Endothelial cell of umbilical vein (primary cell): Measurements from ENCODE around the gene FTSJ1.
"Not testable (repeated sequence)": the region's sequence is repeated elsewhere in the genome, so short reads cannot be mapped to it uniquely, and the experiment has no call there.

Experiments used
- EZH2 ChIP-seq: IDR thresholded peaks from 2 replicates; pipeline ENCODE4 v1.6.1; 2012; ENCODE audit warnings: borderline replicate concordance, low read depth, mild to moderate bottlenecking, moderate library complexity, low read length, inconsistent platforms; ENCODE audit not compliant: severe bottlenecking
- FOS ChIP-seq: IDR thresholded peaks from 2 replicates; pipeline ENCODE4 v1.6.1; 2011; ENCODE audit warnings: mild to moderate bottlenecking, low read length, moderate library complexity, borderline replicate concordance; ENCODE audit not compliant: insufficient read depth
- GATA2 ChIP-seq: IDR thresholded peaks from 2 replicates; pipeline ENCODE4 v1.7.0; 2011; ENCODE audit warnings: low read depth, mild to moderate bottlenecking, moderate library complexity, mixed read lengths, low read length; ENCODE audit not compliant: insufficient read length, insufficient read depth
- JUN ChIP-seq: IDR thresholded peaks from 2 replicates; pipeline ENCODE4 v1.6.1; 2011; ENCODE audit warnings: borderline replicate concordance, low read depth; ENCODE audit not compliant: insufficient read length, insufficient read depth
- POLR2A ChIP-seq: IDR thresholded peaks from 2 replicates; pipeline ENCODE4 v1.6.1; 2012; ENCODE audit warnings: low read depth, mild to moderate bottlenecking, control low read depth, low read length
- POLR2AphosphoS5 ChIP-seq: IDR thresholded peaks from 2 replicates; pipeline ENCODE4 v1.6.1; 2012; ENCODE audit warnings: low read depth, mild to moderate bottlenecking, control low read depth, low read length, moderate library complexity; ENCODE audit not compliant: insufficient read depth
- TF ChIP-seq, protein P1 (sequence below), 2 donors: IDR thresholded peaks; 1 replicate in 1 of 2; 2 replicates in 1 of 2; pipeline ENCODE4 v1.5.1; 2011; ENCODE audit warnings: low read length in 2 of 2, mild to moderate bottlenecking in 2 of 2, moderate library complexity in 2 of 2, control low read depth in 1 of 2, inconsistent platforms in 1 of 2, low read depth in 1 of 2; ENCODE audit not compliant: insufficient read depth in 1 of 2; ENCODE audit errors: extremely low read depth in 1 of 2
- TF ChIP-seq, protein P2 (sequence below): IDR thresholded peaks from 2 replicates; pipeline ENCODE4 v1.6.1; 2011; ENCODE audit not compliant: insufficient read depth, insufficient read length

- TF ChIP-seq, protein P1, sequence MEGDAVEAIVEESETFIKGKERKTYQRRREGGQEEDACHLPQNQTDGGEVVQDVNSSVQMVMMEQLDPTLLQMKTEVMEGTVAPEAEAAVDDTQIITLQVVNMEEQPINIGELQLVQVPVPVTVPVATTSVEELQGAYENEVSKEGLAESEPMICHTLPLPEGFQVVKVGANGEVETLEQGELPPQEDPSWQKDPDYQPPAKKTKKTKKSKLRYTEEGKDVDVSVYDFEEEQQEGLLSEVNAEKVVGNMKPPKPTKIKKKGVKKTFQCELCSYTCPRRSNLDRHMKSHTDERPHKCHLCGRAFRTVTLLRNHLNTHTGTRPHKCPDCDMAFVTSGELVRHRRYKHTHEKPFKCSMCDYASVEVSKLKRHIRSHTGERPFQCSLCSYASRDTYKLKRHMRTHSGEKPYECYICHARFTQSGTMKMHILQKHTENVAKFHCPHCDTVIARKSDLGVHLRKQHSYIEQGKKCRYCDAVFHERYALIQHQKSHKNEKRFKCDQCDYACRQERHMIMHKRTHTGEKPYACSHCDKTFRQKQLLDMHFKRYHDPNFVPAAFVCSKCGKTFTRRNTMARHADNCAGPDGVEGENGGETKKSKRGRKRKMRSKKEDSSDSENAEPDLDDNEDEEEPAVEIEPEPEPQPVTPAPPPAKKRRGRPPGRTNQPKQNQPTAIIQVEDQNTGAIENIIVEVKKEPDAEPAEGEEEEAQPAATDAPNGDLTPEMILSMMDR (IDR thresholded peaks at IDR 0.05; ENCODE audit: extremely low read depth in 1 of 2, insufficient read depth in 1 of 2, low read depth in 1 of 2, low read length in 2 of 2) = not testable (repeated sequence)
- TF ChIP-seq POLR2AphosphoS5, POLR2A, EZH2, FOS, GATA2, JUN: not testable (repeated sequence)
- TF ChIP-seq, protein P2, sequence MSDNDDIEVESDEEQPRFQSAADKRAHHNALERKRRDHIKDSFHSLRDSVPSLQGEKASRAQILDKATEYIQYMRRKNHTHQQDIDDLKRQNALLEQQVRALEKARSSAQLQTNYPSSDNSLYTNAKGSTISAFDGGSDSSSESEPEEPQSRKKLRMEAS = not testable (repeated sequence)
Observed at GRCh38 chrX:48430166-48430565, 45.8 kb upstream of the FTSJ1 start.
